Activated T-cell treated with anti-CD3 and anti-CD28 coated beads, Interleukin-2, amount 50 U/mL, for 4 hours (primary cell): Measurements from ENCODE around the gene EVPLL. TPM values are rescaled to one million over a fixed set of nuclear protein-coding genes. Genes with fewer than 3 reads are reported as not detected.
"Not testable (repeated sequence)": the region's sequence is repeated elsewhere in the genome, so short reads cannot be mapped to it uniquely, and the experiment has no call there.

Experiments
- ATAC-seq, 2 donors: fragments of 200-7000 bp; cut with Tn5 transposase; one replicate each; pipeline ENCODE4 v1.10.0; 2021
- DNase-seq: peaks from one replicate; pipeline ENCODE4 v3.0.0-alpha.2; 2020
- H3K27me3 Mint-ChIP-seq: one replicate; pipeline ENCODE4 v1.8.0; 2021; ENCODE audit warnings: low read depth, mixed read lengths
- H3K36me3 Mint-ChIP-seq: one replicate; pipeline ENCODE4 v1.8.0; 2022; ENCODE audit warnings: mixed read lengths; ENCODE audit not compliant: insufficient read depth
- H3K4me1 Mint-ChIP-seq: one replicate; pipeline ENCODE4 v1.8.0; 2021; ENCODE audit warnings: low read depth, mixed read lengths
- H3K4me3 Mint-ChIP-seq: one replicate; pipeline ENCODE4 v1.8.0; 2021; ENCODE audit warnings: mild to moderate bottlenecking, moderate library complexity, mixed read lengths
- H3K9me3 Mint-ChIP-seq: one replicate; pipeline ENCODE4 v1.8.0; 2021; ENCODE audit warnings: mixed read lengths
- total RNA-seq, 3 donors: library from RNA; stranded (reverse); gene quantifications; one replicate each; pipeline ENCODE4 v1.2.1, GENCODE V29; 2021

Gene EVPLL
- total RNA-seq: under 1 TPM in 2 of 3 donors, not detected in 1; 0.14 to 0.18 TPM

GRCh38 chr17:18377437-18378204 lies at the start of gene EVPLL:
TSS of gene EVPLL (plus strand) at chr17:18377778. CDS start at chr17:18380938, 3,160 bp downstream.
- DNase-seq: no peak
- H3K9me3 Mint-ChIP-seq: peaks cover 5% of the 10 kb centered on the region
- H3K36me3 Mint-ChIP-seq: no peaks in the 10 kb centered on the region
- H3K4me3 Mint-ChIP-seq: no peak within 1 kb of the TSS
- peaks cover 10% of the 10 kb centered on the region for H3K4me1 Mint-ChIP-seq
- no peak for ATAC-seq
- H3K27me3 Mint-ChIP-seq: peaks cover 11% of the 10 kb centered on the region

GRCh38 chr17:18328643-18329204 lies 48.9 kb upstream of the EVPLL start:
- H3K4me3 Mint-ChIP-seq: no peak overlapping the region
- peaks cover 14% of the 10 kb centered on the region for H3K4me1 Mint-ChIP-seq
- DNase-seq: no peak
- no peak for ATAC-seq
- H3K9me3 Mint-ChIP-seq: no peaks in the 10 kb centered on the region
- peaks cover 16% of the 10 kb centered on the region for H3K36me3 Mint-ChIP-seq
- H3K27me3 Mint-ChIP-seq: no peaks in the 10 kb centered on the region

- Mint-ChIP-seq H3K4me1 (peaks cover 10% of the 10 kb centered on the region), H3K4me3 (peak overlapping the region; percentile 60), H3K36me3 (peaks cover 3% of the 10 kb centered on the region), H3K9me3 (no peaks in the 10 kb centered on the region), H3K27me3 (no peaks in the 10 kb centered on the region)
- ATAC-seq (peak; percentile 18 to 58), DNase-seq (no peak)
These were observed 45.7 kb upstream of the EVPLL start for GRCh38 chr17:18331879-18332278.

GRCh38 chr17:18332909-18333489 lies 44.6 kb upstream of the EVPLL start:
- ATAC-seq (no peak), DNase-seq (no peak)
- H3K9me3 Mint-ChIP-seq: no peaks in the 10 kb centered on the region
- peaks cover 10% of the 10 kb centered on the region for H3K4me1 Mint-ChIP-seq
- peaks cover 3% of the 10 kb centered on the region for H3K36me3 Mint-ChIP-seq
- H3K4me3 Mint-ChIP-seq: no peak overlapping the region
- H3K27me3 Mint-ChIP-seq: no peaks in the 10 kb centered on the region

- not testable (repeated sequence) for H3K9me3 Mint-ChIP-seq, H3K4me1 Mint-ChIP-seq, H3K27me3 Mint-ChIP-seq, DNase-seq, H3K4me3 Mint-ChIP-seq, ATAC-seq
- H3K36me3 Mint-ChIP-seq: peaks cover 14% of the 10 kb centered on the region
These were observed 39.4 kb upstream of the EVPLL start for GRCh38 chr17:18338158-18338557.

GRCh38 chr17:18339933-18340332 lies 37.6 kb upstream of the EVPLL start:
- Mint-ChIP-seq H3K9me3 (no peaks in the 10 kb centered on the region), H3K4me1 (no peaks in the 10 kb centered on the region), H3K4me3 (no peak overlapping the region), H3K36me3 (peaks cover 10% of the 10 kb centered on the region), H3K27me3 (no peaks in the 10 kb centered on the region)
- ATAC-seq: no peak
- DNase-seq: no peak

- Mint-ChIP-seq H3K9me3 (no peaks in the 10 kb centered on the region), H3K36me3 (peaks cover 7% of the 10 kb centered on the region), H3K27me3 (no peaks in the 10 kb centered on the region), H3K4me1 (no peaks in the 10 kb centered on the region), H3K4me3 (no peak overlapping the region)
- DNase-seq (no peak), ATAC-seq (no peak)
These were observed 33.6 kb upstream of the EVPLL start for GRCh38 chr17:18344021-18344420.

- peaks cover 10% of the 10 kb centered on the region for H3K36me3 Mint-ChIP-seq
- H3K4me1 Mint-ChIP-seq: no peaks in the 10 kb centered on the region
- DNase-seq: no peak
- H3K4me3 Mint-ChIP-seq: no peak overlapping the region
- no peaks in the 10 kb centered on the region for H3K9me3 Mint-ChIP-seq
- no peaks in the 10 kb centered on the region for H3K27me3 Mint-ChIP-seq
- ATAC-seq: no peak
These were observed 24.0 kb upstream of the EVPLL start for GRCh38 chr17:18353541-18353940.

GRCh38 chr17:18356624-18357023 lies 21.0 kb upstream of the EVPLL start:
- DNase-seq (no peak), ATAC-seq (no peak)
- Mint-ChIP-seq H3K4me1 (no peaks in the 10 kb centered on the region), H3K9me3 (no peaks in the 10 kb centered on the region), H3K4me3 (no peak overlapping the region), H3K27me3 (no peaks in the 10 kb centered on the region), H3K36me3 (peaks cover 10% of the 10 kb centered on the region)

- H3K4me1 Mint-ChIP-seq: peaks cover 16% of the 10 kb centered on the region
- DNase-seq (no peak), ATAC-seq (no peak)
- H3K36me3 Mint-ChIP-seq: peaks cover 2% of the 10 kb centered on the region
- no peaks in the 10 kb centered on the region for H3K9me3 Mint-ChIP-seq
- H3K4me3 Mint-ChIP-seq: no peak overlapping the region
- H3K27me3 Mint-ChIP-seq: no peaks in the 10 kb centered on the region
These were observed 17.1 kb upstream of the EVPLL start for GRCh38 chr17:18360518-18360917.

GRCh38 chr17:18361837-18362697 lies 15.5 kb upstream of the EVPLL start:
- peaks cover 16% of the 10 kb centered on the region for H3K4me1 Mint-ChIP-seq
- H3K9me3 Mint-ChIP-seq: no peaks in the 10 kb centered on the region
- peak overlapping the region; percentile 90 for H3K4me3 Mint-ChIP-seq
- no peaks in the 10 kb centered on the region for H3K36me3 Mint-ChIP-seq
- ATAC-seq (no peak), DNase-seq (no peak)
- no peaks in the 10 kb centered on the region for H3K27me3 Mint-ChIP-seq

GRCh38 chr17:18362698-18363100 lies 14.9 kb upstream of the EVPLL start:
- H3K4me1 Mint-ChIP-seq: peaks cover 16% of the 10 kb centered on the region

GRCh38 chr17:18363101-18364049 lies 14.2 kb upstream of the EVPLL start, which contains the start of gene SHMT1:
TSS of gene SHMT1 (minus strand) at chr17:18363550. CDS start at chr17:18355981, 7,569 bp downstream.
- H3K36me3 Mint-ChIP-seq: no peaks in the 10 kb centered on the region
- no peaks in the 10 kb centered on the region for H3K27me3 Mint-ChIP-seq
- no peaks in the 10 kb centered on the region for H3K9me3 Mint-ChIP-seq
- H3K4me1 Mint-ChIP-seq: peaks cover 16% of the 10 kb centered on the region
- H3K4me3 Mint-ChIP-seq: peak within 1 kb of the TSS; percentile 90
- DNase-seq (peak; percentile 84), ATAC-seq (peak; percentile 100)

More at GRCh38 chr17:18362698-18363100, 14.9 kb upstream of the EVPLL start:
- ATAC-seq (peak; percentile 3 to 5), DNase-seq (no peak)
- H3K9me3 Mint-ChIP-seq: no peaks in the 10 kb centered on the region
- H3K27me3 Mint-ChIP-seq: no peaks in the 10 kb centered on the region
- H3K4me3 Mint-ChIP-seq: peak overlapping the region; percentile 90
- no peaks in the 10 kb centered on the region for H3K36me3 Mint-ChIP-seq
